Frontal cortex (tissue), 1 donor: Measurements from ENCODE around the gene FKBP11. TPM values are rescaled to one million over a fixed set of nuclear protein-coding genes. Genes with fewer than 3 reads are reported as not detected.

Experiments used
- small RNA-seq: library from RNA; depleted of rRNA; stranded (forward); fragments of <200 nt; gene quantifications from one replicate; pipeline ENCODE3, GENCODE V24; 2014
- total RNA-seq: library from RNA; depleted of rRNA; stranded (reverse); fragments of >200 nt; gene quantifications from one replicate; pipeline ENCODE4 v1.2.3, GENCODE V29; 2014

The FKBP11 gene
- total RNA-seq, 1 donor from 2014 or later, result 3.3 TPM

Small RNA genes within 50 kb of the gene (small RNA-seq; reads per million reads assigned to genes)
- gene AC073610.1 (not detected), gene RNU6-600P (not detected)

Other genes with a start within 250 kb of the FKBP11 start
- 78.3 TPM for gene KANSL2, start 243.3 kb downstream of the FKBP11 start, total RNA-seq
- gene CCNT1, start 208.8 kb downstream of the FKBP11 start, total RNA-seq, result 34.6 TPM
- gene ADCY6, start 136.4 kb downstream of the FKBP11 start, total RNA-seq, result 25.7 TPM
- gene CACNB3, start 107.0 kb downstream of the FKBP11 start, total RNA-seq, result 41.6 TPM
- gene DDX23, start 73.3 kb downstream of the FKBP11 start, total RNA-seq, result 55.8 TPM
- 24.9 TPM for gene RND1, start 59.6 kb downstream of the FKBP11 start, total RNA-seq
- gene ARF3, start 32.0 kb upstream of the FKBP11 start, total RNA-seq, result 67.7 TPM
- 3.7 TPM for gene WNT10B, start 46.2 kb upstream of the FKBP11 start, total RNA-seq
- not detected for gene WNT1, start 52.8 kb upstream of the FKBP11 start, total RNA-seq
- gene DDN, start 73.9 kb upstream of the FKBP11 start, total RNA-seq, result 14.7 TPM
- 29.3 TPM for gene PRKAG1, start 93.3 kb upstream of the FKBP11 start, total RNA-seq
- gene KMT2D, start 135.3 kb upstream of the FKBP11 start, total RNA-seq, result 14.7 TPM
- gene RHEBL1, start 144.5 kb upstream of the FKBP11 start, total RNA-seq, result 1.2 TPM
- gene DHH, start 169.3 kb upstream of the FKBP11 start, total RNA-seq, result 0.41 TPM
- 83.6 TPM for gene LMBR1L, start 185.4 kb upstream of the FKBP11 start, total RNA-seq
- gene TUBA1B, start 205.9 kb upstream of the FKBP11 start, total RNA-seq, result 1,528 TPM